ENCODE data around the gene C5.

C5 gene

DNA sequence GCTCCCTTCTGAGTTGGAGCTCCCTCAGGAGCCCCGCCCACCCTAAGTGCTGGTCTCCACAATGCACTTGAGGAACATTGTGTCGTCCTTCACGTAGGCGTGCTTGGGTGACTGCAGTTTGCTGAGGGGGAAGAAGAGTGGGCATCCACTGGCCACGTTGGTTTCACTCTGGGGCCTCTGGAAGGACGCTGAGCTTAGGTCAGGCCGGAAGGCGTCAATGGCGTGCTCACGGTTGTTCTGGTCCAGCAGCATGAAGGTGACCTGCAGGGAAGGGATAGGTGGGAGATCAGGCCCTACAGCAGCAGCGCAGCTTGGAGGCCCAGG is 145.1 kb downstream of the C5 start:
- TF ChIP-seq, protein P1, sequence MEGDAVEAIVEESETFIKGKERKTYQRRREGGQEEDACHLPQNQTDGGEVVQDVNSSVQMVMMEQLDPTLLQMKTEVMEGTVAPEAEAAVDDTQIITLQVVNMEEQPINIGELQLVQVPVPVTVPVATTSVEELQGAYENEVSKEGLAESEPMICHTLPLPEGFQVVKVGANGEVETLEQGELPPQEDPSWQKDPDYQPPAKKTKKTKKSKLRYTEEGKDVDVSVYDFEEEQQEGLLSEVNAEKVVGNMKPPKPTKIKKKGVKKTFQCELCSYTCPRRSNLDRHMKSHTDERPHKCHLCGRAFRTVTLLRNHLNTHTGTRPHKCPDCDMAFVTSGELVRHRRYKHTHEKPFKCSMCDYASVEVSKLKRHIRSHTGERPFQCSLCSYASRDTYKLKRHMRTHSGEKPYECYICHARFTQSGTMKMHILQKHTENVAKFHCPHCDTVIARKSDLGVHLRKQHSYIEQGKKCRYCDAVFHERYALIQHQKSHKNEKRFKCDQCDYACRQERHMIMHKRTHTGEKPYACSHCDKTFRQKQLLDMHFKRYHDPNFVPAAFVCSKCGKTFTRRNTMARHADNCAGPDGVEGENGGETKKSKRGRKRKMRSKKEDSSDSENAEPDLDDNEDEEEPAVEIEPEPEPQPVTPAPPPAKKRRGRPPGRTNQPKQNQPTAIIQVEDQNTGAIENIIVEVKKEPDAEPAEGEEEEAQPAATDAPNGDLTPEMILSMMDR (IDR thresholded peaks at IDR 0.05), result no peak
- Histone ChIP-seq H3K4me3 (no peak overlapping the region), H3K27ac (no peak overlapping the region)
- no peak for DNase-seq (ENCODE audit: low spot score)

DNA sequence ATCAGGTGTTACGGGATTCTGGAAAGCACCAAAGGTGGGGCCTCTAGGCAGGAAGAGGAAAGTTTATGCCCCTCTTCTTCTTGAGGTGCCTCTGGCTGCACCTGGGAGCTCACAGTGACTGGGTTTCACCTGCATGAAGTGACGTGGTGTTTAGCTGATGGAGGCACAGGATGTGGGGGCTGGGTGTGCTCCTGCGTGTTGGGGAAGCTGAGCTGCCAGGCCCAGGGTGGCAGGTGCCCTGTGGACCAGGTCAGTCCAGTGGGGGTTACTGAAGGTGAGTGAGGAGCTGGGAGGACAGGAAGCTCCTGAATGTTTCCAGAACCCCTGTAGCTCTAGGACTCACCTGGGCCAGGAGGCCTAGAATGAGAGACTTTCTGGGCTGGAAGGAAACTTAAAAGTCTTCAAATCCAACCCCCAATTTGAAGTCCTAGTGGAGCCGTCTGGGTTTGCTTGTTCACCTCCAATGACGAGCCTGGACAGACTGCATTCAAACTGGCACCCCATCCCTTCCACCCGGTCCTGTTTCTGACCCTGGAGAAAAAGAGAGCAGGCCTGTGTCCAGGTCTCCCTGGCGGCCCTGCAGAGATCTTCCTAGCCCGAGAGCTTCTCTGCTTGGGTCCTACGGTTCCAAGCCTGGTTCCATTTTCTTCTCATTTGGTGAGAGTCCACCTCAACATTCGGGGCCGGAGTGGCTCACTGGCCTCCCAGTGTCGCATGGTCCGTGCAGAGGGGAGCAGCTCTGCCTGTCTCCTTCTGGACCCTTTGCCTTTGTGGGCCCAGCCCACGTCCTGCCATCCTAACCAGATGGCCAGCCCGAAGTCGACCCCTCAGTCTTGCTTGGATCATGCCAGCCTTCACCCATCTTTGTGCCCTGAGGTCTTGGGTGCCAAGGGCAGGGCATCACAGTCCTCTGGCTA is 145.8 kb downstream of the C5 start:
- DNase-seq (ENCODE audit: low spot score), result no peak
- Histone ChIP-seq H3K4me3 (no peak overlapping the region), H3K27ac (no peak overlapping the region)
- TF ChIP-seq, protein P1 (IDR thresholded peaks at IDR 0.05), result no peak

DNA sequence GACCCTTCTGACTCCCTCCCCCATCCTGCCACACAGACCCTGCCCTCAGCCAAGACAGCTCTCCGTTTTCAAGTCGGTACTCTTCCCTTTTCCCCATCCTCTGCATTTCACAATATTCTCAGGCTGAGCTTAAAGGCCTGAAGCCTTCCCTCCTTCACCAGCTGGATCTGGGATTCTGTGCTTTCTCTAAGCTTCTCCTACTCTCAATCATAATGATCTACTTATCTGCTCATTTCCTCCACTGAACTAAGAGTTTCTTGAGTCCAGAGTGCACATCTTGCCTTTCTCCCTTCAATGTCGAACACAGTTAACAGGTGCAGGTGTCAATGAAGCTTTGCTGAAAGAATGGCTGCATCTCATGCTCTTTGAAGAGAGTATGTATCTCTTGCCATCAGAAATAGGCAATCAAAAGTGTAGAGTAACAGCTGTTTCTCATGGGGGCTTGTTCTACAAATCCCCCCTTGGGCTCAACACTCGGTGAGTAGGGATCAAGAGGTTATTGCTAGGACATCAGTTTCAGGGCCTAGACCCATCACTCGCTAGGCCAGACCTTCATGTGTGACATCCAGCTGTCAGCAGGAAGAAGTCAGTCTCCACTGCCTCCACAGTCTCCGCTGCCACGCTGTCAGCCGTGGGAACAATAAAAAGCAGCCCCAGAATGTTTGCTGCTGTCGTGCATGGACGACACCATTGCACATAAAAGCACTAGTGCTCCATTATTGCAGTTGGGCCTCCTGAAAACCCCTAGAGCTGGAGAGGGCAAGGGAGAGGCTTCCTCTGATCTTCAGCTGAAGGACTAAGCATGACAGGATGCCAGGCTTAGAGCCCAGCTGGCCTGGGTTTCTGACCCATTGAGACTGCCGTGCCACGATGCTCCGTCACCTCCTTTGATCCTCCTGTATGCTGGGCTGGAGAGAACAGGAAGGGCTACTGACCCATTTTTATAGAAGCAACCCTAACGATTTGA is 147.2 kb downstream of the C5 start:
- no peak overlapping the region for H3K27ac ChIP-seq

More for the DNA sequence above, 147.2 kb downstream of the C5 start:
- H3K4me3 ChIP-seq, result no peak overlapping the region
- TF ChIP-seq, protein P1 (IDR thresholded peaks at IDR 0.05), result no peak
- DNase-seq (ENCODE audit: low spot score), result no peak
